ENCODE measurements around the gene PPP6R1. TPM values are rescaled to one million over a fixed set of nuclear protein-coding genes. Genes with fewer than 3 reads are reported as not detected.

PPP6R1 gene
- total RNA-seq, 3 donors from 2014 or later, result 60.0 to 72.9 (median 65.9) TPM

GRCh38 chr19:55279770-55280643 lies 21.2 kb upstream of the PPP6R1 start, which contains the start of gene HSPBP1:
TSS of gene HSPBP1 (minus strand) at chr19:55280110. CDS start at chr19:55279608, 502 bp downstream.
- DNase-seq (peak; percentile 97 to 99 (median 99)), ATAC-seq (peak; percentile 96)
- Histone ChIP-seq H3K9me3 (no peaks in the 10 kb centered on the region), H3K4me1 (ENCODE audit: low read depth) (peaks cover 11% of the 10 kb centered on the region), H3K36me3 (ENCODE audit: low read depth) (no peaks in the 10 kb centered on the region), H3K4me3 (peak within 1 kb of the TSS; percentile 42)
- TF ChIP-seq, protein P1, sequence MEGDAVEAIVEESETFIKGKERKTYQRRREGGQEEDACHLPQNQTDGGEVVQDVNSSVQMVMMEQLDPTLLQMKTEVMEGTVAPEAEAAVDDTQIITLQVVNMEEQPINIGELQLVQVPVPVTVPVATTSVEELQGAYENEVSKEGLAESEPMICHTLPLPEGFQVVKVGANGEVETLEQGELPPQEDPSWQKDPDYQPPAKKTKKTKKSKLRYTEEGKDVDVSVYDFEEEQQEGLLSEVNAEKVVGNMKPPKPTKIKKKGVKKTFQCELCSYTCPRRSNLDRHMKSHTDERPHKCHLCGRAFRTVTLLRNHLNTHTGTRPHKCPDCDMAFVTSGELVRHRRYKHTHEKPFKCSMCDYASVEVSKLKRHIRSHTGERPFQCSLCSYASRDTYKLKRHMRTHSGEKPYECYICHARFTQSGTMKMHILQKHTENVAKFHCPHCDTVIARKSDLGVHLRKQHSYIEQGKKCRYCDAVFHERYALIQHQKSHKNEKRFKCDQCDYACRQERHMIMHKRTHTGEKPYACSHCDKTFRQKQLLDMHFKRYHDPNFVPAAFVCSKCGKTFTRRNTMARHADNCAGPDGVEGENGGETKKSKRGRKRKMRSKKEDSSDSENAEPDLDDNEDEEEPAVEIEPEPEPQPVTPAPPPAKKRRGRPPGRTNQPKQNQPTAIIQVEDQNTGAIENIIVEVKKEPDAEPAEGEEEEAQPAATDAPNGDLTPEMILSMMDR (IDR thresholded peaks at IDR 0.05), result no peak
- intact Hi-C loops (cut with DNase I, micrococcal nuclease), result no loop called here

- no peaks in the 10 kb centered on the region for H3K36me3 ChIP-seq (ENCODE audit: low read depth)
- peak overlapping the region; percentile 42 for H3K4me3 ChIP-seq
- peaks cover 11% of the 10 kb centered on the region for H3K4me1 ChIP-seq (ENCODE audit: low read depth)
Observed at GRCh38 chr19:55279340-55279739, 20.5 kb upstream of the PPP6R1 start.

DNA sequence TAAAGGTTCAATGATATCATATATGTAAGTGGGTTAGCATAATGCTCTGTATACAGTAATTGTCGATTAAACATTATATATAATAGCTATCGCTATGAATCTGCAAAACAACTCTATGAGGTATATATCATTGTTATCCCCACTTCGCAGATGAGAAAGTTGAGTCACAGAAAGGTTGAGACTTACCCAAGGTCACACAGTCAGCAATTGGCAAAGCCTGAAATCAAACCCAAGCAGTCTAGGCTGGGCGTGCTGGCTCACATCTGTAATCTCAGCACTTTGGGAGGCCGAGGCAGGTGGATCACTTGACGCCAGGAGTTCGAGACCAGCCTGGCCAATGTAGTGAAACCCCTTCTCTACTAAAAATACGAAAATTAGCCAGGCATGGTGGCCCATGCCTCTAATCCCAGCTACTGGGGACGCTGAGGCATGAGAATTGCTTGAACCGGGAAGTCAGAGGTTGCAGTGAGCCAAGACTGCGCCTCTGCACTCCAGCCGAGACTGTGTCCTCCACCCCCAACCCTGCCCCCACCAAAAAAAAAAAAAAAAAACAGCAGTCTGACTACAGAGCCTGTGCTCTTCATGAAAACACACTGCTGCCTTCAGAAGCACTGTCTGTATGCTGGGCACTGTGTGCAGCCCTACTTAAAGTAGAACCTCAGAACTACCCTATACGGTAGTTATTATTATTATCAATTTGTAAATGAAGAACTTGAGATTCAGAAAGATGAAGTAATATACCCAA lies 19.7 kb upstream of the PPP6R1 start:
- H3K4me1 ChIP-seq (ENCODE audit: low read depth), result peaks cover 11% of the 10 kb centered on the region
- no peaks in the 10 kb centered on the region for H3K36me3 ChIP-seq (ENCODE audit: low read depth)
- TF ChIP-seq, protein P1 (IDR thresholded peaks at IDR 0.05), result no peak
- no peak overlapping the region for H3K4me3 ChIP-seq
- ATAC-seq, result no peak
- intact Hi-C loops (cut with DNase I, micrococcal nuclease), result no loop called here
- H3K9me3 ChIP-seq, result no peaks in the 10 kb centered on the region
- no peak for DNase-seq

More at GRCh38 chr19:55279340-55279739, 20.5 kb upstream of the PPP6R1 start:
- no peak for DNase-seq
- ATAC-seq, result no peak
- intact Hi-C loops (cut with DNase I, micrococcal nuclease), result no loop called here
- no peaks in the 10 kb centered on the region for H3K9me3 ChIP-seq
- TF ChIP-seq, protein P1 (IDR thresholded peaks at IDR 0.05), result no peak

- Histone ChIP-seq H3K36me3 (ENCODE audit: low read depth) (no peaks in the 10 kb centered on the region), H3K4me1 (ENCODE audit: low read depth) (peaks cover 11% of the 10 kb centered on the region), H3K4me3 (no peak overlapping the region), H3K9me3 (no peaks in the 10 kb centered on the region)
- intact Hi-C loops (cut with DNase I, micrococcal nuclease), result no loop called here
- TF ChIP-seq, protein P1 (IDR thresholded peaks at IDR 0.05), result no peak
- no peak for ATAC-seq
- DNase-seq, result no peak
Observed at GRCh38 chr19:55277494-55277893, 18.7 kb upstream of the PPP6R1 start.

- H3K4me3 ChIP-seq, result no peak overlapping the region
- peaks cover 11% of the 10 kb centered on the region for H3K4me1 ChIP-seq (ENCODE audit: low read depth)
- intact Hi-C loops (cut with DNase I, micrococcal nuclease), result no loop called here
- H3K9me3 ChIP-seq, result no peaks in the 10 kb centered on the region
- ATAC-seq, result no peak
- no peaks in the 10 kb centered on the region for H3K36me3 ChIP-seq (ENCODE audit: low read depth)
- DNase-seq, result no peak
- TF ChIP-seq, protein P1 (IDR thresholded peaks at IDR 0.05), result no peak
Observed at GRCh38 chr19:55276720-55277430, 18.1 kb upstream of the PPP6R1 start.

Data from mucosa of descending colon (tissue), 3 donors.